Keratinocyte (primary cell): ENCODE results near the gene ZMYND8. TPM values are rescaled to one million over a fixed set of nuclear protein-coding genes. Genes with fewer than 3 reads are reported as not detected.

ENCODE experiments used
- DNase-seq: peaks from one replicate; pipeline ENCODE4 v3.0.0-alpha.2; 2011; ENCODE audit warnings: low read depth, missing footprints, low spot score
- FAIRE-seq: peaks from 2 replicates; lab custom pipeline; 2011; peaks lifted over from hg19 to GRCh38; lab: Jason Lieb, UNC
- H2AFZ ChIP-seq: 2 replicates; pipeline ENCODE4 v1.6.0; 2012; ENCODE audit warnings: low read length, control low read depth, inconsistent platforms; ENCODE audit not compliant: control insufficient read depth
- H3K27ac ChIP-seq: 2 replicates; pipeline ENCODE4 v1.5.1; 2011; ENCODE audit warnings: low read length; ENCODE audit not compliant: control insufficient read depth, insufficient read depth
- H3K27me3 ChIP-seq: 3 replicates; pipeline ENCODE4 v1.6.0; 2011; ENCODE audit warnings: low read length; ENCODE audit not compliant: control insufficient read depth, insufficient read depth; ENCODE audit errors: extremely low read depth
- H3K36me3 ChIP-seq, 2 experiments: 2 replicates in 1 of 2; 3 replicates in 1 of 2; pipeline ENCODE4 v1.5.1; 2011; ENCODE audit warnings: low read length in 2 of 2, mild to moderate bottlenecking in 1 of 2; ENCODE audit not compliant: control insufficient read depth in 2 of 2, insufficient read depth in 2 of 2; ENCODE audit errors: extremely low read depth in 1 of 2
- H3K4me1 ChIP-seq: 3 replicates; pipeline ENCODE4 v1.5.1; 2011; ENCODE audit warnings: low read length; ENCODE audit not compliant: control insufficient read depth, insufficient read depth; ENCODE audit errors: extremely low read depth
- H3K4me2 ChIP-seq: 3 replicates; pipeline ENCODE4 v1.6.0; 2011; ENCODE audit warnings: low read depth, low read length; ENCODE audit not compliant: control insufficient read depth, insufficient read depth; ENCODE audit errors: extremely low read depth
- H3K4me3 ChIP-seq, 3 experiments: fragments of 200-600 bp in 1 of 3; sonication (generic) in 1 of 3; 2 replicates in 2 of 3; 3 replicates in 1 of 3; pipeline ENCODE4 v1.5.1; 2011 to 2016; ENCODE audit warnings: low read length in 3 of 3, mild to moderate bottlenecking in 3 of 3, control low read depth in 2 of 3, inconsistent platforms in 1 of 3, low read depth in 1 of 3, mixed read lengths in 1 of 3, mixed run types in 1 of 3, moderate library complexity in 1 of 3; ENCODE audit not compliant: control insufficient read depth in 2 of 3, insufficient read depth in 2 of 3; ENCODE audit errors: extremely low read depth in 1 of 3
- H3K79me2 ChIP-seq: 2 replicates; pipeline ENCODE4 v1.6.0; 2012; ENCODE audit warnings: low read length; ENCODE audit not compliant: control insufficient read depth, insufficient read depth
- H3K9ac ChIP-seq: 3 replicates; pipeline ENCODE4 v1.6.0; 2011; ENCODE audit warnings: low read length; ENCODE audit not compliant: control insufficient read depth, insufficient read depth; ENCODE audit errors: extremely low read depth
- H3K9me1 ChIP-seq: 3 replicates; pipeline ENCODE4 v1.6.0; 2011; ENCODE audit warnings: low read length; ENCODE audit not compliant: control insufficient read depth, insufficient read depth; ENCODE audit errors: extremely low read depth
- H3K9me3 ChIP-seq: 2 replicates; pipeline ENCODE4 v1.5.1; 2012; ENCODE audit warnings: low read depth, low read length; ENCODE audit not compliant: control insufficient read depth
- H4K20me1 ChIP-seq: 3 replicates; pipeline ENCODE4 v1.6.0; 2011; ENCODE audit warnings: low read length; ENCODE audit not compliant: control insufficient read depth, insufficient read depth; ENCODE audit errors: extremely low read depth
- EZH2 ChIP-seq: IDR thresholded peaks from one replicate; pipeline ENCODE4 v1.6.1; 2012; ENCODE audit warnings: inconsistent platforms, mild to moderate bottlenecking, low read length, moderate library complexity
- dilution Hi-C: fragments of 300-500 bp; cut with MboI; formaldehyde crosslinking; loops from one replicate; pipeline ENCODE4 v1.7.0; 2020; ENCODE audit warnings: low sequenced_read_pairs; ENCODE audit not compliant: extremely low pct_ligation_motif_present
- polyA plus RNA-seq, 5 experiments: library from polyadenylated mRNA; depleted of rRNA in 3 of 5; stranded (reverse) in 3 of 5; stranded (forward) in 1 of 5; unstranded in 1 of 5; fragments of >200 nt; gene quantifications; 1 replicate in 1 of 5; 2 replicates in 3 of 5; 3 replicates in 1 of 5; pipeline versions ENCODE4 v1.2.1 to v1.2.3, GENCODE V29; 2011 to 2012; ENCODE audit warnings: missing spikeins in 2 of 5, low read depth in 1 of 5, low replicate concordance in 1 of 5
- TF ChIP-seq, protein P1 (sequence below), 3 experiments: IDR thresholded peaks in 1 of 3; conservative IDR thresholded peaks in 1 of 3; optimal IDR thresholded peaks in 1 of 3; 2 replicates in 2 of 3; 3 replicates in 1 of 3; pipeline versions ENCODE3 to v1.5.1; 2011; ENCODE audit warnings: low read length in 3 of 3, mild to moderate bottlenecking in 3 of 3, moderate library complexity in 2 of 3, control low read depth in 1 of 3, inconsistent platforms in 1 of 3; ENCODE audit not compliant: insufficient read depth in 2 of 3; ENCODE audit errors: extremely low read depth in 1 of 3

ZMYND8 gene
- polyA plus RNA-seq, 1 donor (not counting 4 experiments of a cell fraction or from before 2014, with no cell fraction given): 39.8 TPM

DNA sequence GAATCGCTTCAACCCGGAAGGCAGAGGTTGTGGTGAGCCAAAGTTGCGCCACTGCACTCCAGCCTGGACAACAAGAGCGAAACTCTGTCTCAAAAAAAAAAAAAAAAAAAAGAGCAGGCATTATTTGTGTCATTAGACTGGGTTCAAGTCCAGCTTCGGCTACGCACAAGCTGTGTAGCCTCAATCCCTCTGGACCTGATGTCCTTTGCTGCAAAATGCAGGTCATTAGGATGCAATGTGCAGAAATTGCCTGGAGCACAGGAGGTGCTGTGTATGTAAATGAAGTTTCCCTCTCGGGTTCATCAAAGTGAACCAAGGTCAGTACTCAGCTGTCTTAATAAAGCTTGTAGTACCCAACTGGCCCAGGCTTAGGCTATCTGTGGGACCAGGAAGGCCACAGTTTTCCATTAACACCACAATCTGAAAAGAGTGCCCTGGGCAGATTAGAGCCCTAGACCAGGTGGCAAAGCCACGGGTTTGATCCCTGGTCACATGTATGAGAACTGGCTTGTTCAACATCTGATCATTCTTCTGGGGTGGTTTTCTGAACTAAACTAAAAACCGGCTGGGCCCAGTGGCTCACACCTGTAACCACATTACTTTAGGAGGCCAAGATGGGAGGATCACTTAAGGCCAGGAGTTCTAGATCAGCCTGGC, 155.3 kb downstream of the ZMYND8 start:
- no peaks in the 10 kb centered on the region for H3K79me2 ChIP-seq
- peaks cover 21% of the 10 kb centered on the region for H3K4me1 ChIP-seq
- dilution Hi-C loops: no loop called here
- no peak overlapping the region for H2AFZ ChIP-seq
- H3K9me1 ChIP-seq: no peaks in the 10 kb centered on the region
- no peak overlapping the region for H3K27ac ChIP-seq
- no peaks in the 10 kb centered on the region for H4K20me1 ChIP-seq
- no peaks in the 10 kb centered on the region for H3K36me3 ChIP-seq
- no peaks in the 10 kb centered on the region for H3K27me3 ChIP-seq
- DNase-seq: no peak
- TF ChIP-seq, protein P1, sequence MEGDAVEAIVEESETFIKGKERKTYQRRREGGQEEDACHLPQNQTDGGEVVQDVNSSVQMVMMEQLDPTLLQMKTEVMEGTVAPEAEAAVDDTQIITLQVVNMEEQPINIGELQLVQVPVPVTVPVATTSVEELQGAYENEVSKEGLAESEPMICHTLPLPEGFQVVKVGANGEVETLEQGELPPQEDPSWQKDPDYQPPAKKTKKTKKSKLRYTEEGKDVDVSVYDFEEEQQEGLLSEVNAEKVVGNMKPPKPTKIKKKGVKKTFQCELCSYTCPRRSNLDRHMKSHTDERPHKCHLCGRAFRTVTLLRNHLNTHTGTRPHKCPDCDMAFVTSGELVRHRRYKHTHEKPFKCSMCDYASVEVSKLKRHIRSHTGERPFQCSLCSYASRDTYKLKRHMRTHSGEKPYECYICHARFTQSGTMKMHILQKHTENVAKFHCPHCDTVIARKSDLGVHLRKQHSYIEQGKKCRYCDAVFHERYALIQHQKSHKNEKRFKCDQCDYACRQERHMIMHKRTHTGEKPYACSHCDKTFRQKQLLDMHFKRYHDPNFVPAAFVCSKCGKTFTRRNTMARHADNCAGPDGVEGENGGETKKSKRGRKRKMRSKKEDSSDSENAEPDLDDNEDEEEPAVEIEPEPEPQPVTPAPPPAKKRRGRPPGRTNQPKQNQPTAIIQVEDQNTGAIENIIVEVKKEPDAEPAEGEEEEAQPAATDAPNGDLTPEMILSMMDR (optimal IDR thresholded peaks at IDR 0.05 in 1 of 3, IDR thresholded peaks at IDR 0.05 in 1 of 3, conservative IDR thresholded peaks at IDR 0.05 in 1 of 3; ENCODE audit: extremely low read depth in 1 of 3, insufficient read depth in 2 of 3, low read length in 3 of 3): no peak
- no peak for TF ChIP-seq EZH2
- no peak overlapping the region for H3K4me2 ChIP-seq
- no peak overlapping the region for H3K4me3 ChIP-seq
- H3K9me3 ChIP-seq: no peaks in the 10 kb centered on the region
- no peak for FAIRE-seq
- H3K9ac ChIP-seq: no peak overlapping the region

GRCh38 chr20:47198996-47199552, 157.4 kb downstream of the ZMYND8 start:
- DNase-seq (no peak), FAIRE-seq (no peak)
- Histone ChIP-seq H3K4me3 (no peak overlapping the region), H3K9me3 (no peaks in the 10 kb centered on the region), H2AFZ (no peak overlapping the region), H3K36me3 (no peaks in the 10 kb centered on the region), H3K4me1 (peaks cover 10% of the 10 kb centered on the region), H3K27me3 (no peaks in the 10 kb centered on the region), H3K9me1 (no peaks in the 10 kb centered on the region), H3K9ac (no peak overlapping the region), H3K4me2 (no peak overlapping the region), H4K20me1 (no peaks in the 10 kb centered on the region), H3K79me2 (no peaks in the 10 kb centered on the region), H3K27ac (no peak overlapping the region)
- dilution Hi-C loops: no loop called here
- no peak for TF ChIP-seq EZH2
- TF ChIP-seq, protein P1 (optimal IDR thresholded peaks at IDR 0.05 in 1 of 3, IDR thresholded peaks at IDR 0.05 in 1 of 3, conservative IDR thresholded peaks at IDR 0.05 in 1 of 3; ENCODE audit: extremely low read depth in 1 of 3, insufficient read depth in 2 of 3, low read length in 3 of 3): no peak
